Smooth muscle cell (in vitro differentiated cells): ENCODE measurements around the gene KLF5. TPM values are rescaled to one million over a fixed set of nuclear protein-coding genes. Genes with fewer than 3 reads are reported as not detected.

ENCODE experiments used
- DNase-seq: peaks from one replicate; lab custom pipeline; 2025; ENCODE audit not compliant: unreplicated experiment; lab: John Stamatoyannopoulos, UW
- H2AFZ ChIP-seq: fragments of 200-600 bp; sonication (generic); 2 replicates; pipeline ENCODE4 v1.6.0; 2016; ENCODE audit warnings: antibody characterized with exemption, low read depth, mild to moderate bottlenecking
- H3F3A ChIP-seq: fragments of 200-600 bp; sonication (generic); 2 replicates; pipeline ENCODE4 v1.6.0; 2017; ENCODE audit warnings: antibody characterized with exemption, low read depth
- H3K27ac ChIP-seq: fragments of 200-600 bp; sonication (generic); 2 replicates; pipeline ENCODE4 v1.5.1; 2016; ENCODE audit warnings: low read depth, mild to moderate bottlenecking
- H3K27me3 ChIP-seq: fragments of 200-600 bp; sonication (generic); 2 replicates; pipeline ENCODE4 v1.6.1; 2016; ENCODE audit warnings: low read depth, mild to moderate bottlenecking
- H3K36me3 ChIP-seq: fragments of 200-600 bp; sonication (generic); 2 replicates; pipeline ENCODE4 v1.5.1; 2016; ENCODE audit warnings: low read depth
- H3K4me1 ChIP-seq: fragments of 200-600 bp; sonication (generic); 2 replicates; pipeline ENCODE4 v1.5.1; 2016; ENCODE audit warnings: low read depth
- H3K4me2 ChIP-seq: fragments of 200-600 bp; sonication (generic); 2 replicates; pipeline ENCODE4 v1.6.0; 2016; ENCODE audit warnings: mild to moderate bottlenecking
- H3K4me3 ChIP-seq: fragments of 200-600 bp; sonication (generic); 2 replicates; pipeline ENCODE4 v1.5.1; 2016; ENCODE audit warnings: mild to moderate bottlenecking
- H3K79me2 ChIP-seq: fragments of 200-600 bp; sonication (generic); 2 replicates; pipeline ENCODE4 v1.6.0; 2016; ENCODE audit warnings: low read depth, mild to moderate bottlenecking
- H3K9ac ChIP-seq: fragments of 200-600 bp; sonication (generic); 2 replicates; pipeline ENCODE4 v1.6.0; 2016; ENCODE audit warnings: low read depth
- H3K9me3 ChIP-seq: fragments of 200-600 bp; sonication (generic); replicated peaks from 2 replicates; pipeline ENCODE4 v1.5.1; 2016; ENCODE audit warnings: low read depth
- H4K20me1 ChIP-seq: fragments of 200-600 bp; sonication (generic); 2 replicates; pipeline ENCODE4 v1.6.0; 2016; ENCODE audit warnings: low read depth
- CTCF ChIP-seq: fragments of 200-600 bp; sonication (generic); IDR thresholded peaks from 2 replicates; pipeline ENCODE4 v1.5.1; 2017; ENCODE audit warnings: borderline replicate concordance, mild to moderate bottlenecking, antibody characterized with exemption; ENCODE audit not compliant: insufficient read depth, poor library complexity, severe bottlenecking
- WGBS: methylation state at CpG from one replicate; pipeline ENCODE4 v1.1.7; 2016; ENCODE audit warnings: low lambda C conversion rate; 5-methylcytosine and 5-hydroxymethylcytosine counted together
- polyA plus RNA-seq: library from polyadenylated mRNA; unstranded; fragments of >200 nt; fragmentation: Nextera tagmentation; extraction: Ambion mirVana; gene quantifications from 2 replicates; pipeline ENCODE4 v1.2.1, GENCODE V29; 2016
- total RNA-seq: library from RNA; depleted of rRNA; stranded (reverse); fragments of >200 nt; gene quantifications from 2 replicates; pipeline ENCODE4 v1.2.3, GENCODE V29; 2014

The KLF5 gene
- total and polyA plus RNA-seq, 2 experiments from 2014 or later, result 9.7 to 30.0 TPM

GRCh38 chr13:73090116-73090822, 31.5 kb downstream of the KLF5 start:
- Histone ChIP-seq H3K4me2 (no peak overlapping the region), H3K36me3 (no peaks in the 10 kb centered on the region), H3F3A (no peaks in the 10 kb centered on the region), H3K79me2 (no peaks in the 10 kb centered on the region), H2AFZ (no peak overlapping the region), H3K9ac (peak overlapping the region; percentile 5), H4K20me1 (no peaks in the 10 kb centered on the region), H3K4me3 (no peak overlapping the region), H3K4me1 (no peaks in the 10 kb centered on the region), H3K27me3 (no peaks in the 10 kb centered on the region), H3K9me3 (no peaks in the 10 kb centered on the region), H3K27ac (peak overlapping the region; percentile 67)
- no peak for TF ChIP-seq CTCF
- 57% methylated on average over 8 of the region's 8 CpGs for WGBS
- no peak for DNase-seq

GRCh38 chr13:73090823-73091187, 32.0 kb downstream of the KLF5 start:
- H3K27me3 ChIP-seq, result no peaks in the 10 kb centered on the region
- WGBS, result 4% methylated on average over 1 of the region's 1 CpG
- no peaks in the 10 kb centered on the region for H3F3A ChIP-seq
- H3K27ac ChIP-seq, result peak overlapping the region; percentile 67
- DNase-seq, result no peak
- no peak overlapping the region for H3K4me2 ChIP-seq
- no peaks in the 10 kb centered on the region for H3K9me3 ChIP-seq
- no peak overlapping the region for H3K4me3 ChIP-seq
- H3K36me3 ChIP-seq, result no peaks in the 10 kb centered on the region
- no peak for TF ChIP-seq CTCF
- H4K20me1 ChIP-seq, result no peaks in the 10 kb centered on the region
- H2AFZ ChIP-seq, result no peak overlapping the region
- no peaks in the 10 kb centered on the region for H3K4me1 ChIP-seq
- H3K9ac ChIP-seq, result no peak overlapping the region
- no peaks in the 10 kb centered on the region for H3K79me2 ChIP-seq

GRCh38 chr13:73092829-73093228, 34.0 kb downstream of the KLF5 start:
- Histone ChIP-seq H3K9me3 (no peaks in the 10 kb centered on the region), H3K4me2 (no peak overlapping the region), H3K27ac (no peak overlapping the region), H3K4me1 (no peaks in the 10 kb centered on the region), H3F3A (no peaks in the 10 kb centered on the region), H3K36me3 (no peaks in the 10 kb centered on the region), H2AFZ (no peak overlapping the region), H4K20me1 (no peaks in the 10 kb centered on the region), H3K9ac (no peak overlapping the region), H3K4me3 (no peak overlapping the region), H3K27me3 (no peaks in the 10 kb centered on the region), H3K79me2 (no peaks in the 10 kb centered on the region)
- no peak for DNase-seq
- no peak for TF ChIP-seq CTCF

- no peak for DNase-seq
- 65% methylated on average over 2 of the region's 2 CpGs for WGBS
These were observed 37.4 kb downstream of the KLF5 start for GRCh38 chr13:73096173-73096572.

More at GRCh38 chr13:73096173-73096572, 37.4 kb downstream of the KLF5 start:
- Histone ChIP-seq H3K27ac (peak overlapping the region; percentile 46), H4K20me1 (no peaks in the 10 kb centered on the region), H3K4me2 (no peak overlapping the region), H3K4me1 (no peaks in the 10 kb centered on the region), H3K36me3 (no peaks in the 10 kb centered on the region), H3K9me3 (no peaks in the 10 kb centered on the region), H2AFZ (no peak overlapping the region), H3K9ac (no peak overlapping the region), H3F3A (no peaks in the 10 kb centered on the region), H3K4me3 (no peak overlapping the region), H3K27me3 (no peaks in the 10 kb centered on the region), H3K79me2 (no peaks in the 10 kb centered on the region)
- TF ChIP-seq CTCF, result no peak
